Hepatocyte (in vitro differentiated cells): Measurements from ENCODE around the gene HHLA2. TPM values are rescaled to one million over a fixed set of nuclear protein-coding genes. Genes with fewer than 3 reads are reported as not detected.

Experiments
- DNase-seq: peaks from one replicate; pipeline ENCODE4 v3.0.0-alpha.2; 2016; ENCODE audit warnings: low spot score
- H2AFZ ChIP-seq: fragments of 200-600 bp; sonication (generic); 2 replicates; pipeline ENCODE4 v1.6.0; 2016; ENCODE audit warnings: antibody characterized with exemption, mild to moderate bottlenecking
- H3K27ac ChIP-seq: fragments of 200-600 bp; sonication (generic); 2 replicates; pipeline ENCODE4 v1.5.1; 2016; ENCODE audit warnings: mild to moderate bottlenecking
- H3K27me3 ChIP-seq: fragments of 200-600 bp; sonication (generic); 2 replicates; pipeline ENCODE4 v1.6.1; 2016
- H3K36me3 ChIP-seq: fragments of 200-600 bp; sonication (generic); replicated peaks from 2 replicates; pipeline ENCODE4 v1.5.1; 2016; ENCODE audit warnings: low read depth; ENCODE audit not compliant: insufficient read depth
- H3K4me1 ChIP-seq: fragments of 200-600 bp; sonication (generic); 2 replicates; pipeline ENCODE4 v1.5.1; 2016; ENCODE audit warnings: mild to moderate bottlenecking, moderate library complexity; ENCODE audit not compliant: insufficient read depth
- H3K4me2 ChIP-seq: fragments of 200-600 bp; sonication (generic); 2 replicates; pipeline ENCODE4 v1.6.0; 2016
- H3K4me3 ChIP-seq: fragments of 200-600 bp; sonication (generic); 2 replicates; pipeline ENCODE4 v1.5.1; 2016; ENCODE audit warnings: mild to moderate bottlenecking
- H3K79me2 ChIP-seq: fragments of 200-600 bp; sonication (generic); 2 replicates; pipeline ENCODE4 v1.6.0; 2017; ENCODE audit warnings: mild to moderate bottlenecking
- H3K9me2 ChIP-seq: fragments of 200-600 bp; sonication (generic); replicated peaks from 2 replicates; pipeline ENCODE4 v1.6.0; 2017; ENCODE audit warnings: mild to moderate bottlenecking; ENCODE audit not compliant: insufficient read depth
- H3K9me3 ChIP-seq: fragments of 200-600 bp; sonication (generic); 2 replicates; pipeline ENCODE4 v1.5.1; 2016; ENCODE audit warnings: low read depth, mild to moderate bottlenecking
- H4K20me1 ChIP-seq: fragments of 200-600 bp; sonication (generic); 2 replicates; pipeline ENCODE4 v1.6.0; 2016; ENCODE audit warnings: mild to moderate bottlenecking; ENCODE audit not compliant: insufficient read depth, poor library complexity, severe bottlenecking
- EZH2 ChIP-seq: fragments of 200-600 bp; sonication (generic); IDR thresholded peaks from 2 replicates; pipeline ENCODE4 v1.6.1; 2016; ENCODE audit warnings: antibody characterized with exemption, mild to moderate bottlenecking, borderline replicate concordance
- EZH2phosphoT487 ChIP-seq: fragments of 200-600 bp; sonication (generic); IDR thresholded peaks from one replicate; pipeline ENCODE4 v1.6.1; 2018; ENCODE audit warnings: antibody characterized with exemption, mild to moderate bottlenecking, low read depth, moderate library complexity; ENCODE audit not compliant: unreplicated experiment, severe bottlenecking
- WGBS: methylation state at CpG from one replicate; pipeline ENCODE4 v1.1.6; 2016; ENCODE audit warnings: low lambda C conversion rate; ENCODE audit errors: missing lambda C conversion rate; 5-methylcytosine and 5-hydroxymethylcytosine counted together
- polyA plus RNA-seq: library from polyadenylated mRNA; unstranded; fragments of >200 nt; fragmentation: Nextera tagmentation; extraction: Ambion mirVana; gene quantifications from 2 replicates; pipeline ENCODE4 v1.2.1, GENCODE V29; 2016
- total RNA-seq: library from RNA; depleted of rRNA; stranded (reverse); fragments of >200 nt; gene quantifications from 2 replicates; pipeline ENCODE4 v1.2.3, GENCODE V29; 2014
- TF ChIP-seq, protein P1 (sequence below): fragments of 200-600 bp; sonication (generic); IDR thresholded peaks from 2 replicates; pipeline ENCODE4 v1.5.1; 2016; ENCODE audit warnings: antibody characterized with exemption, mild to moderate bottlenecking; ENCODE audit not compliant: poor library complexity

HHLA2 gene
- total and polyA plus RNA-seq, 2 experiments from 2014 or later: 6.1 to 21.8 TPM

DNA sequence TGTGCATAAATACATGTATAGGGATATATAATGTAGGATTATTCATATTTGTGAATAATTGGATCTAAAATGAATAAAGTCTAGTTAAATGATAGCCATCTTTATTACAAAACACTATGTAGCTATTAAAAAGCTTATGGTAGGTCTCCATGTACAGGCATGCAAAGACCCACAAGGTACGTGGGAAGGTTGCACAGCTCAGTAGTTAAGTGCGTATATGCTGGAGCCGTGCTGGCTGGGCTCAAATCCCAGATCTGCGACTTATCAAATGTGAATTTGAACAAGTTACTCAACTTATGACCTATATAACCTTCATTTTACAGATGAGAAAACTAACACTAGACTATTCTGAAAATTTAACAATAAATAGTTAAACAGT is 113.4 kb downstream of the HHLA2 start:
- TF ChIP-seq EZH2 (no peak), EZH2phosphoT487 (no peak)
- TF ChIP-seq, protein P1, sequence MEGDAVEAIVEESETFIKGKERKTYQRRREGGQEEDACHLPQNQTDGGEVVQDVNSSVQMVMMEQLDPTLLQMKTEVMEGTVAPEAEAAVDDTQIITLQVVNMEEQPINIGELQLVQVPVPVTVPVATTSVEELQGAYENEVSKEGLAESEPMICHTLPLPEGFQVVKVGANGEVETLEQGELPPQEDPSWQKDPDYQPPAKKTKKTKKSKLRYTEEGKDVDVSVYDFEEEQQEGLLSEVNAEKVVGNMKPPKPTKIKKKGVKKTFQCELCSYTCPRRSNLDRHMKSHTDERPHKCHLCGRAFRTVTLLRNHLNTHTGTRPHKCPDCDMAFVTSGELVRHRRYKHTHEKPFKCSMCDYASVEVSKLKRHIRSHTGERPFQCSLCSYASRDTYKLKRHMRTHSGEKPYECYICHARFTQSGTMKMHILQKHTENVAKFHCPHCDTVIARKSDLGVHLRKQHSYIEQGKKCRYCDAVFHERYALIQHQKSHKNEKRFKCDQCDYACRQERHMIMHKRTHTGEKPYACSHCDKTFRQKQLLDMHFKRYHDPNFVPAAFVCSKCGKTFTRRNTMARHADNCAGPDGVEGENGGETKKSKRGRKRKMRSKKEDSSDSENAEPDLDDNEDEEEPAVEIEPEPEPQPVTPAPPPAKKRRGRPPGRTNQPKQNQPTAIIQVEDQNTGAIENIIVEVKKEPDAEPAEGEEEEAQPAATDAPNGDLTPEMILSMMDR: no peak
- no peaks in the 10 kb centered on the region for H3K9me3 ChIP-seq
- no peaks in the 10 kb centered on the region for H3K9me2 ChIP-seq
- H3K4me2 ChIP-seq: no peak overlapping the region
- no peaks in the 10 kb centered on the region for H3K36me3 ChIP-seq
- no peak for DNase-seq
- no peaks in the 10 kb centered on the region for H3K79me2 ChIP-seq
- H3K27me3 ChIP-seq: no peaks in the 10 kb centered on the region
- no peak overlapping the region for H3K4me3 ChIP-seq
- WGBS: 94% methylated on average over 4 of the region's 4 CpGs
- H3K27ac ChIP-seq: no peak overlapping the region
- H3K4me1 ChIP-seq: peaks cover under 1% of the 10 kb centered on the region
- no peak overlapping the region for H2AFZ ChIP-seq
- no peaks in the 10 kb centered on the region for H4K20me1 ChIP-seq

DNA sequence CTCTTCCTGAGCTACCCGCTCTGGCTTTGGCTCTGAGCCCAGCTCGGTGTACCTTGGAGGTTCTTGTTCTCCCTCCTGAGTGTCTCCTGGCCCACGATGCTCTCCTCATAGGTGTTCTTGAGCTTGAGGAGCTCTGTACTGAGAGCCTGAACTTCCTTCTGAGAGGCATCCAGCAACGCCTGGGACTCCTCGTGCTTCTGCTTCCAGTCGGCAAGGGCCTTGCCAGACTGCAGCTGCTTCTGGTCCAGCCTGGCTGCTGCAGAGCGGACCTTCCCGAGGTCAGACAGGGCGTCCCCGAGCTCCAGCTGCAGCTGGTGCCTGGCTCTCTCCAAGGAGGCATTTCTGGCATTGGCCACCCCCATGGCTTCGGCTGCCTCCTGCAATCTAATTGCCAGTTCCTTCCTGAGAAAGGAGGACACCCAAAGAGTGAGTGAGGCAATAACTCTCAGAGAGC is 114.2 kb downstream of the HHLA2 start:
- Histone ChIP-seq H2AFZ (no peak overlapping the region), H3K4me2 (no peak overlapping the region)
- 93% methylated on average over 11 of the region's 11 CpGs for WGBS

DNA sequence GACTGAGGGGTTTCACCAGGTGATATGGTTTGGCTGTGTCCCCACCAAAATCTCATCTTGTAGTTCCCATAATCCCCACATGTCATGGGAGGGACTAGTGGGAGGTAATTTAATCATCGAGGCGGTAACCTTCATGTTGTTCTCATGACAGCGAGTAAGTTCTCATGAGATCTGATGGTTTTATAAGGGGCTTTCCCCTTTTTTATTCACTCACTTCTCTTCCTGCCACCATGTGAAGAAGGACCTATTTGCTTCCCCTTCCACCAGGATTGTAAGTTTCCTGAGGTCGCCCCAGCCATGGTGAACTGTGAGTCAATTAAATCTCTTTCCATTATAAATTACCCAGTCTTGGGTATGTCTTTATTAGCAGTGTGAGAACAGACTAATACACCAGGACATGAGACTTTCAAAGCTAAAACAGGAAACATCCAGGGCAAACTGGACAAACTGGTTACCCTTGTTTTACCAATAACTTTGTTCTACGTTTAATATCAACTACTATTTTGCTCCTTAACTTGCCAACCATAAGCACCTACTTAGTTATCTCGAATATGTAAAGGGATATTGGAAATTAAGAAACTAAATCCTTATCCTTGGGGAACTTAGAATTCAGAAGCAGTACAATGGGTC is 115.9 kb downstream of the HHLA2 start:
- Histone ChIP-seq H4K20me1 (no peaks in the 10 kb centered on the region), H3K27ac (no peak overlapping the region), H3K9me2 (no peaks in the 10 kb centered on the region), H2AFZ (no peak overlapping the region), H3K36me3 (no peaks in the 10 kb centered on the region), H3K4me1 (no peaks in the 10 kb centered on the region), H3K4me3 (no peak overlapping the region), H3K27me3 (no peaks in the 10 kb centered on the region), H3K9me3 (no peaks in the 10 kb centered on the region), H3K79me2 (no peaks in the 10 kb centered on the region), H3K4me2 (no peak overlapping the region)
- 85% methylated on average over 6 of the region's 6 CpGs for WGBS
- TF ChIP-seq EZH2phosphoT487 (no peak), EZH2 (no peak)
- TF ChIP-seq, protein P1: no peak
- DNase-seq: no peak

More for the DNA sequence above, 114.2 kb downstream of the HHLA2 start:
- no peak for DNase-seq
- Histone ChIP-seq H3K79me2 (no peaks in the 10 kb centered on the region), H3K27me3 (no peaks in the 10 kb centered on the region), H3K36me3 (no peaks in the 10 kb centered on the region), H4K20me1 (no peaks in the 10 kb centered on the region), H3K27ac (no peak overlapping the region), H3K4me3 (no peak overlapping the region), H3K4me1 (no peaks in the 10 kb centered on the region), H3K9me2 (no peaks in the 10 kb centered on the region), H3K9me3 (no peaks in the 10 kb centered on the region)
- TF ChIP-seq EZH2: no peak
- TF ChIP-seq, protein P1: no peak
- TF ChIP-seq EZH2phosphoT487: no peak

DNA sequence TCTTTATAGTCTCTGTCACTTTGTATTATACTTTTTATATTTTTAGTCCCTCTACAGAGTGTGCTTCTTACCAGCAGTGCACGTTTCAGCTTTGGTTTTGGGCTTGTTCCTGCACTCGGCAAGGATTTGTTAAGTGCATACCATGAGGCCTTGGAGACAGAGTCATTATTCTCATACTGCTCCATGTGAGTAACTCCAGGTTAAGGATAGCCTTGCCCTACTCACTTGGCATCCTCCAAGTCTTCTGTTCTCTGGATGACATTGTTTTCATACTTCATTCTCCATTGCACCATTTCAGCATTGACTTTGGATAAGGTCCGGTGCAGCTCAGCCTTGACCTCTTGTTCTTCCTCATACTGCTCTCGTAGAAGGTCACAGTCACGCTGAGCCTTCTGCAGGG is 117.7 kb downstream of the HHLA2 start:
- TF ChIP-seq EZH2: no peak
- TF ChIP-seq, protein P1: no peak
- no peak for TF ChIP-seq EZH2phosphoT487
- Histone ChIP-seq H4K20me1 (no peaks in the 10 kb centered on the region), H3K27me3 (no peaks in the 10 kb centered on the region), H3K79me2 (no peaks in the 10 kb centered on the region), H3K36me3 (no peaks in the 10 kb centered on the region), H3K27ac (no peak overlapping the region), H3K4me3 (no peak overlapping the region), H3K4me1 (no peaks in the 10 kb centered on the region), H3K9me3 (no peaks in the 10 kb centered on the region), H3K4me2 (no peak overlapping the region), H2AFZ (no peak overlapping the region), H3K9me2 (no peaks in the 10 kb centered on the region)
- 82% methylated on average over 5 of the region's 5 CpGs for WGBS
- DNase-seq: no peak
